RWPE2 (cell line): ENCODE data around the gene C1orf122.
A peak's percentile ranks its signal among the peaks of the same experiment; 100 is the strongest.

Experiments
- ATAC-seq: fragments of 200-7000 bp; cut with Tn5 transposase; 3 replicates; pipeline ENCODE4 v1.9.1; 2021; ENCODE audit warnings: low read depth
- DNase-seq: peaks from one replicate; pipeline ENCODE4 v3.0.0-alpha.2; 2020; ENCODE audit warnings: low spot score
- H3K27ac ChIP-seq: fragments of 450-650 bp; 2 replicates; pipeline ENCODE4 v1.5.1; 2017; ENCODE audit warnings: mild to moderate bottlenecking; ENCODE audit not compliant: poor library complexity, severe bottlenecking
- H3K27me3 ChIP-seq: fragments of 250-450 bp; sonication (Bioruptor Pico); 2 replicates; pipeline ENCODE4 v1.5.1; 2021; ENCODE audit warnings: mild to moderate bottlenecking, moderate library complexity; ENCODE audit not compliant: insufficient read depth, poor library complexity, severe bottlenecking
- H3K36me3 ChIP-seq: fragments of 250-450 bp; sonication (Bioruptor Pico); 2 replicates; pipeline ENCODE4 v1.5.1; 2020; ENCODE audit warnings: low read depth, mild to moderate bottlenecking, moderate library complexity
- H3K4me1 ChIP-seq: fragments of 250-450 bp; sonication (Bioruptor Pico); 2 replicates; pipeline ENCODE4 v1.5.1; 2021; ENCODE audit warnings: mild to moderate bottlenecking, moderate library complexity; ENCODE audit not compliant: insufficient read depth, poor library complexity, severe bottlenecking
- H3K4me3 ChIP-seq: fragments of 250-450 bp; sonication (Bioruptor Pico); 2 replicates; pipeline ENCODE4 v1.5.1; 2021; ENCODE audit warnings: mild to moderate bottlenecking, moderate library complexity; ENCODE audit not compliant: severe bottlenecking
- H3K9me3 ChIP-seq: fragments of 250-450 bp; sonication (Bioruptor Pico); 2 replicates; pipeline ENCODE4 v1.5.1; 2021; ENCODE audit warnings: mild to moderate bottlenecking, moderate library complexity; ENCODE audit not compliant: severe bottlenecking
- CTCF ChIP-seq: fragments of 450-650 bp; IDR thresholded peaks from one replicate; pipeline ENCODE4 v1.5.1; 2017; ENCODE audit warnings: mild to moderate bottlenecking, moderate library complexity; ENCODE audit not compliant: poor library complexity, severe bottlenecking

C1orf122 gene

GRCh38 chr1:37807555-37808368 is at the start of gene C1orf122, which contains the start of gene YRDC:
Gene C1orf122 (plus strand): TSS chr1:37807790. CDS start chr1:37808405, 615 bp downstream.
Gene YRDC (minus strand): TSS chr1:37808208. CDS start chr1:37808180, 28 bp downstream.
- H3K27ac ChIP-seq, result peak within 1 kb of the TSS; percentile 65
- no peak for TF ChIP-seq CTCF
- H3K36me3 ChIP-seq, result peaks cover 51% of the 10 kb centered on the region
- peaks cover 3% of the 10 kb centered on the region for H3K4me1 ChIP-seq
- ATAC-seq (peak; percentile 80), DNase-seq (peak; percentile 92)
- no peaks in the 10 kb centered on the region for H3K27me3 ChIP-seq
- H3K4me3 ChIP-seq, result peak within 1 kb of the TSS; percentile 96
- no peaks in the 10 kb centered on the region for H3K9me3 ChIP-seq

GRCh38 chr1:37759451-37759850 is 48.1 kb upstream of the C1orf122 start:
- Histone ChIP-seq H3K27me3 (peaks cover 62% of the 10 kb centered on the region), H3K9me3 (no peaks in the 10 kb centered on the region), H3K4me1 (no peaks in the 10 kb centered on the region), H3K36me3 (no peaks in the 10 kb centered on the region), H3K4me3 (no peak overlapping the region), H3K27ac (no peak overlapping the region)
- ATAC-seq (no peak), DNase-seq (no peak)
- no peak for TF ChIP-seq CTCF

- DNase-seq (no peak), ATAC-seq (no peak)
Measured at GRCh38 chr1:37761416-37762095, 46.0 kb upstream of the C1orf122 start.

GRCh38 chr1:37762516-37762915 is 45.1 kb upstream of the C1orf122 start:
- peaks cover 74% of the 10 kb centered on the region for H3K27me3 ChIP-seq
- H3K27ac ChIP-seq, result no peak overlapping the region
- TF ChIP-seq CTCF, result no peak

More at GRCh38 chr1:37761416-37762095, 46.0 kb upstream of the C1orf122 start:
- Histone ChIP-seq H3K4me3 (no peak overlapping the region), H3K4me1 (no peaks in the 10 kb centered on the region), H3K9me3 (no peaks in the 10 kb centered on the region), H3K27ac (no peak overlapping the region), H3K36me3 (no peaks in the 10 kb centered on the region), H3K27me3 (peaks cover 65% of the 10 kb centered on the region)
- no peak for TF ChIP-seq CTCF

More at GRCh38 chr1:37762516-37762915, 45.1 kb upstream of the C1orf122 start:
- Histone ChIP-seq H3K4me3 (no peak overlapping the region), H3K9me3 (no peaks in the 10 kb centered on the region), H3K36me3 (no peaks in the 10 kb centered on the region), H3K4me1 (no peaks in the 10 kb centered on the region)
- DNase-seq (no peak), ATAC-seq (no peak)
